T follicular helper cell (primary cell): ENCODE data around the gene HORMAD2.

Experiments used
- DNase-seq: peaks from one replicate; pipeline ENCODE4 v3.0.0-alpha.2; 2020; ENCODE audit warnings: low read depth

HORMAD2 gene

DNA sequence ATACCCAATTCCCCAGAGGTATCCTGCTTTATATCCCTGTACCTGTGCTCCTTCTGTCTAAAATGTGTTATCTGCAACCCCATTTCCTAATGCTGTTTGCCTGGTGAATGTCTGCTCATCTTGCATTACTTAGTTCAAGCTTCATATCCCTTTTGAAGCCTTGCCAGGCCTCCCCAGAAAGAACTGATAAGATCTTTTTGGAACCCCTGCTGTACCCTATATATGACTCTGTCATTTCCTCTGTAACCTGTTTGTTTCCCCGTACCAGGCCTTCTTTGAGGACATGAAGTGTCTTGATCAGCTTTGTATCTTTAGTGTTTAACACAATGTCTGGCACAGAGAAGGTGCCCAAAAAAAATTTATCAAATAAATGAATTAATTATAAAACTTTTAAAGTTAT lies 88.7 kb downstream of the HORMAD2 start:
- no peak for DNase-seq

DNA sequence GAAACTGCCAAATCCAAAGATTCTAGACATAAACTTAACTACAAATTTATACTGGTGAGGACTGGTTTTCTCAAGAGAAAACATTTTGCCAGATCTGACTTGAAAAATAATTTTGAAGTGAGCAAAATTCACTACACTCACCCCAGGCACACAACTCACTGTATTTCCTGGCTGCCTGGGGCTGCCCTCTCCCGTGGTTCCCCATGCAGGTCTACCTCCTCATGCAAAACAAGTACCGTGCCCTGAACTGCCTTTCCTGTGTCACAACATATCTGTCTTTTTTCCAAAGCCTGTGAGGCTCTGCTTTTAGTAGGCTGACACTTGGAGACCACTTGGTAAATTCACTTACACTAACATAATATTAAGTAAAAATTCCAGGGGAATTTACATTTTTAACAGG lies 89.9 kb downstream of the HORMAD2 start:
- no peak for DNase-seq

DNA sequence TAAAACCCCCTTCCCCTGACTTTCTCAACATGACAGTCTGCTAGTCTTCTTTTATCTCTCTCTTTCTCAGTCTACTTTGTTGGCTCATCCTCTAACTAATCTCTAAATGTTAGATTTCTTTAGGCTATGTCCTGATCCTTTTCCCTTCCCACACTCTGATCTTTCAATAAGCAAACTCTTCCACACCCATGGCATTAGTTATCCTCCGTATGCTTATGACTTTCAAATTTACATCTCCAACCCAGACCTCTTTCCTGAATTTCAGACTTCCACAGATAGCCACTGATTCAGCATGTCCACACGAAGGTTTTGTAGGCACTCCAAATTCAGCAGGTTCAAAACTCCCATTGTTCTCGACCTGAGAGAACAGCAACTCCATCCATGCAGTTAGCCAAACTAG lies 90.7 kb downstream of the HORMAD2 start:
- DNase-seq, result no peak

DNA sequence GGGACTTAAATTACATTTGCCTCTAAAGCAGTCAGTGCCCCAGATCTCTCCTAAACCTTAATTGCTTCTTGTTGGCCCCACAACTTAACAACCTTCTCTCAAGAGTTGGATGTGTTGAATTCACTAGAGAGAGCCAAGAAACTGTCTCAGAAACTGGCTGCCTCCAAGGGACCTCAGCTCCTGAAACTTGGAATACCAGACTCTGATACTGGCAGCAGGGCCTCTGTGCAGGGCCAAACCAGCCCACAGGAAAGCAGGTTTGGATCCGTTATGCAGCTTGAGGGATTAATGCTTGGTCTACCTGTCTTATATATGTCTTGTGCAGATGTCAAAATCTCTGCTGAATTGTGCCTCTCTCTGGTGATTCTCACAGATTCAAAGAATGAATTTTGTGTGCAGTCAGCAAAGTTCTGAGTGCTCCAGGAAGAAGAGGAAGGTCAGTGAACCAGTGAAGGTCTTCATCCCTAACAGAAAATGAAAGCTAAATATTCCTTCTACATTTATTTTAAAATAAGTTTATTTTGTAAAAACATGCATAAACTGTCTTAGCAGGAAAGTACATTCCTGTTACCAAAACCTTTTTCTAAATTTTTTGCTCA lies 95.5 kb downstream of the HORMAD2 start:
- DNase-seq, result no peak

DNA sequence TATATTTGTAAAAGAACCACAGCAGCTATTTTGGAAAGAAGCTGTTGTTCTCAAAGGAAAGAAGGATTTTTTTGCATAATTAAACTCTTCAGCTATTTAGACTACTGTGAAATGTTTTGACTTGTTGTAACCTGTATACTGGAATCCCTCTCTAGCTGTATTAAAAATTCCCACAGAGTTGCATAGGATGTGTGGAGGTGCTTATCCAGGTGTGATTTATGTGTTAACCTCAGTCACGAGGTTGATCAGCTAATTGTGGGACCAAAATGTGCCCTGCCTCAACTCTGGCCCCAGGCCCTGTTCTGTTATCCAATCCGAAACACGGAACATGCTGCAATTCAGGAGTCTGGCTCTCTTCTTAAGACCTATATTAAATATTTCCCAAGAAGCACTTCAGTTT lies 96.2 kb downstream of the HORMAD2 start:
- DNase-seq, result no peak

DNA sequence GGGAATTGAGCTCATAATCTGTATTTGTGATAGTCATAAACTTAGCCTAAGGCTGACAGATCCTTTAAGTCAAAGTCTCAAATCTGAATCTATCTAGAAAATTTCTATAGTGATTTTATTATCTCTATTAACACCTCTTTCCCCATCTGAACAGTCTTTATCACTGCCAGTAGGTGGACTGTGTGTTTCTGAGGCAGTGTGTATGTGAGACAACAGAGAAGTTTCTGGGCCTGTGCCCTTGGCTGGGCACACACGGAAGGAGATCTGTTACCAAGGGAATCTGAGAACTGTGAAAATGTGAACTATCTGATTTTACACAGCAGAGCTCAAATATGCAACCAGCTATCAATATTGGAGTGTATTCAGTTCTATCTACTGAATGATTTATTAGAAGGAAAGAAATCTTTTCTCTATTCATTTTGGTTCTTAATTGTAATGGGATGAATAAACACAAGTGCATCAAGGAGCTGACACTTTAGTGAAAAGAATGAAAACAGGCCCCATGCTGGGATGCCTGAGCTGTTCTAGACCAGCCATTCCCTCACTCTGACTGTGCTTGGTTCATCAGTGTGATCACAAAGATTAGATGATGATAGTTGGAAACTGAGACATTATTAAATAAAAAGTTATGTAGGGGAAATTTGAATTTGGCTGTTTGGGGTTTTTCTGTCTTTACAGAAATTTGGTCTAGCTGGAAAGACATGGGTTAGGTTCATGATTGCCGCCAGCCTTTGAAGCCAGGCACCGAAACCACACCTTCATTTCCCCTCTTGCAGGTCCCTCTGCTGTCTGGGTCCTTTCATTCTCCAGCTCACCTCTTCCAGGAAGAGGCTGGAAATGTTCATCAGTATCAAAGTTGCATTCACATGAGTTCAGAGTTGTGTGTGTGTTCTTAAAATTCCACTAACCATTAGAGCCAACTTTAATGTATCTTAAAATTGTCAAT lies 98.2 kb downstream of the HORMAD2 start:
- DNase-seq, result no peak

DNA sequence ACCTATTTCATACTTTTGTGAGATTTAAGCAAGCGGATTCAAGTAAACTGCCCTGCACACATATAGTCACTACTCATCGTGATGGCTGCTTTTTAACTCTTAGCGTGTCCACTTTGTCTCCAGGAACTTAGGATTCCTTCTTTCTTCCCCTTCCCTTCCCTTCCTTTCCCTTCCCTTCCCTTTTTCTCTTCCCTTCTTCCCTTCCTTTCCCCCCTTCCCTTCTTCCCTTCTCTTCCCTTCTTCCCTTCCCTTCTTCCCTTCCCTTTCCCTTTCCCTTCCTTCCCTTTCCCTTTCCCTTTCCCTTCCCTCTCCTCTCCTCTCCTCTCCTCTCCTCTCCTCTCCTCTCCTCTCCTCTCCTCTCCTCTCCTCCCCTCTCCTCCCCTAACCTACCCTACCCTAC lies 100.4 kb downstream of the HORMAD2 start:
- DNase-seq, result no peak

GRCh38 chr22:30181459-30182349 lies 101.4 kb downstream of the HORMAD2 start:
- no peak for DNase-seq

DNA sequence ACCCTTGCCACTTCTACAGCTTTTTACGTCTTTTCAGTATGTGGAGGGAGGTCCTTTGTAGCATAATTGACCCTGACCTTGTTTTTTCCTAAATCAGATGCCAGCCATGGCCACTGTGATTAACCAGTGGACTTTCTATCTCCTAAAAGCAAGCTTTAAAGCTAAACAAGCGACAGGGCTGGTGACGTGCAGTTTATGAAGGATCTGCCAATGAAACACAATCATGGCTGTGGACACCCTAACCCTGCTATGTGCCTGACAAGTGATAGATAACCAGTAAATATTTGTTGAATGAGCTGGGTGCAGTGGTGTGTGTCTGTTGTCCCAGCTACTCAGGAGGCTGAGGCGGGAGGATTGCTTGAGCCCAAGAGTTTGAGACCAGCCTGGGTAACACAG lies 102.1 kb downstream of the HORMAD2 start:
- DNase-seq, result no peak

DNA sequence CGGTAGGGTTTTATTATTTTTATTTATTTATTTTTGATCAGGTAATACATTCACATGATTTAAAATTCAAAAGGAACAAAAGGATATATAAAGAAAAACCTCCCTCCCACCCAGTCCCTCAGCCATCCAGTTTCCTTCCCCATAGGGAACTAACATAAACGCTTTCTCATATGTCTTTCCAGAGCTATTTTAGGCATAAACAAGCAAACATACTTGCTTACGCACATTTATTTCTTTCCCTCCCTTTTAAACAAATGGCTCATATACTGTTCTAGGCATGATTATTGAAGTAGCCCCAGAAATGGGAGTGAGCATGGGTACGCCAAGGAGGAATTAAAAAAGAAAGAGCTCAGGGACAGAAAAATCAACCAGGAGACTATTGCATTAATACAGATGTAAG lies 102.6 kb downstream of the HORMAD2 start:
- no peak for DNase-seq

DNA sequence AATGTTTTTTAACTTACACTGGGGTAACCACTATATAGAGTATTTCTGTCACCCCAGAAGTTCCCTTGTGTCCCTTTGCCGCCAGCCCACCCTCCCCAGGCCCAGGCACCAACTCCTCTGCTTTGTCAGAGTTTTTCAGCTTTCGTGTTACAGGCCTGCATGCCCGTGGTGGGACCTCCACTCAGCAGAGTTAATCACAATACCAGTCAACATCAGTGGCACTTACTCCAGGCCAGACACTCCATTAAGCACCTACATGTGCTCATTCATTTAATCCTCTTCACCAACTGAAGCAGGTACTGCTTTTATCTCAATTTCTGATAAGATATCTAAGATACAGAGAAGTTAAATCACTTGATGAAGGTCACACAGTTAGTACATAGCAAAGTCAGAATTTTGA lies 103.0 kb downstream of the HORMAD2 start:
- DNase-seq, result no peak

- no peak for DNase-seq
Observed at GRCh38 chr22:30183861-30184278, 103.6 kb downstream of the HORMAD2 start.

DNA sequence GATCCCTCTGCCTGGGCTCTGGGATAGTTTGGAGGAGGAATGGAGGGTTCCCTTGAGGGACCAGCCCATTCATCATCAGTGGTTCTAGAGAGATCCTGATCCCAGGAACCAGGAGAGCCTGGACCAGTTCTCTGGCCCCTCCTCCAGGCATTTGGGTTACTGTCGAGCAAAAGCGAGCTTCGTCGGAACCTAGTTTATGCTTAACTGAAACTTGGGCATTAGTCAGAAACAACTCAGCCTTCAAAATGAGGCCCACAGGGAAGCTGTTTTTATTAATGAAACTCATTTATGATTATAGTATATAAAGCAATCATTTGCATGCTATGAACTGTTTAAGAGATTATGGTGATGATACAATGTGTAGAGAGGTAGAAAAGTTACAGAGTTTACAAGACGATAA lies 104.9 kb downstream of the HORMAD2 start:
- DNase-seq, result no peak

DNA sequence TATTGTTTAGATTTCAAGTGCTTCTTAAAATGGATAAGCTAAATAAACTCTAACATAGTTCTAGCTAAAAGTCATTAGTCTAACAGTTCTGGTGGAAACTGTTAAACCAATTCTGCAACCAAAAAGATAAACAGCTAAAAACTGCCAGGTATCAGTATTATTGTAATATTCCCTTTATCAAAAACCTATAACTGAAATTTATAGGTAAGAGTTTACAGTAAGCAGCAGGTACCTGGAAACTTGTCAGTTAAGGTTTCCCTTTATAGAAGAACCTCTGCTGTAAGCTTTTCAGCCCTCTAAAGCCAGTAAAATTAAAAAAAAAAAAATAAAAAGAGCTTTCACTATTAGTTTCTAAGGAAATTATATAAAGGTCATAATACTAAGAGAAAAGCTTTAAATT lies 105.3 kb downstream of the HORMAD2 start:
- no peak for DNase-seq

DNA sequence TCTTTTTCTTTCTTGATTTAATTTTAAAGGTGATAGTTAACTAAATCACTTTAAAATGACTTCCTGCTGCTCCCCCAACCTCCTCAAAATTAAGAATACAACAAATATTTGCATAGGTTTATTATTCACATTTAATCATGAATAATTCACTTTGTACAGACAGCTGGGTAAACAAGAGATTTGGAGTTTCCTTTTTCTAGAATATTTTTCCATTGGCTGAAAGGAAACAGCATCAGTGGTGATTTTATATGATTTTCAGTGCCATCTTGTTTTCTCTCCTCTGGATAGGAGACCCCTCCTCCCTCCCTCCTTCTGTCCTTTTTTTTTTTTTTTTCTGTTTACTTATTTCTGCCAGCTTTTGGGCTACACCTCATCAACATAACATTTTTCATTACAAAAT lies 105.8 kb downstream of the HORMAD2 start:
- no peak for DNase-seq

- no peak for DNase-seq
Observed at GRCh38 chr22:30186510-30186909, 106.2 kb downstream of the HORMAD2 start.

GRCh38 chr22:30187094-30187493 lies 106.8 kb downstream of the HORMAD2 start:
- DNase-seq, result no peak

DNA sequence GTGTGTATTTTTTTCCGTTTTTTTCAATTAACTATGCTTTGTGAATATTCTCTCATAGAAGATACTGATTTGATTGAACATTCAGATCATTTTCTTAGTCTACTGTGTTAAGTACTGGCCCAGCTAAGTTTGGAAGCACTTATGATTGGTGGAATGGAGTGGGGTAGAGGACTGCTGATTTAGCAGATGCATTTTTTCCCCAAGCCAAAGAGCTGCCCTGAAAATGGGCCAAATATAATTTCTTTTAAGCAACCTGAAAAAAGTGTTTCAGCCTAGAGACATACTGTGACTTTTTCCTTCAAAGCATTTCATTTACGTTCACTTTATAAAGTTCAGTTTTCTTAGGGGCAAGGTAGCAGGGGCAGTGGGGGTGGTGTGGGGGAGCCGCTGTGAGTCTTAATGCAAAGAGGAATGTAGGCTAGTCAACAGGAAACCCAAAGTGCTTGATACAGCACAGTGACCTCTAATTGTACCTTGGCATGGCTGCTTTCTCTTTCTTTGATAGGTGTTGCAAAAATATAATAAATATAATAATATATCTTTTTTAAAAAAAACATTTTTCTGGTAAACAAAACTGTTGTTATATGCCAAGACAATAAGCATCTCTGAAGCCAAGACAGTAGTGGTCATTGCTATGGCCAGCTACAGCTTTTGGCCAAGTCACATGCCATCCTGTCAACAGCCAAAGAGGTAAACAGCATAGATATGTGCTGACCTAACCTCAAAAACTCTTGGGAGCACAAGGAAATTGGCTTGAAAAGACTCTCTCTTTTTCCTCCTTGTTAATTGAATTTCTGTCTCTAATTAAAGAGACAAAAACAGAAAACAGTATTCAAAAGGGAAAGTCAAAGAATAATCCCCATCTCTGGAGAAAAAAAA lies 107.5 kb downstream of the HORMAD2 start:
- no peak for DNase-seq

- DNase-seq, result no peak
Observed at GRCh38 chr22:30188911-30189310, 108.6 kb downstream of the HORMAD2 start.

- no peak for DNase-seq
Observed at GRCh38 chr22:30190574-30190973, 110.3 kb downstream of the HORMAD2 start.

GRCh38 chr22:30191040-30191701 lies 110.9 kb downstream of the HORMAD2 start:
- no peak for DNase-seq
